HG03045 (cell line): ENCODE measurements around the gene LCNL1.

Source experiments
- ATAC-seq: cut with Tn5 transposase; IDR thresholded peaks from one replicate; pipeline ENCODE4 v1.9.1; 2021; ENCODE audit warnings: mild to moderate bottlenecking, moderate library complexity; ENCODE audit not compliant: unreplicated experiment

Gene LCNL1

DNA sequence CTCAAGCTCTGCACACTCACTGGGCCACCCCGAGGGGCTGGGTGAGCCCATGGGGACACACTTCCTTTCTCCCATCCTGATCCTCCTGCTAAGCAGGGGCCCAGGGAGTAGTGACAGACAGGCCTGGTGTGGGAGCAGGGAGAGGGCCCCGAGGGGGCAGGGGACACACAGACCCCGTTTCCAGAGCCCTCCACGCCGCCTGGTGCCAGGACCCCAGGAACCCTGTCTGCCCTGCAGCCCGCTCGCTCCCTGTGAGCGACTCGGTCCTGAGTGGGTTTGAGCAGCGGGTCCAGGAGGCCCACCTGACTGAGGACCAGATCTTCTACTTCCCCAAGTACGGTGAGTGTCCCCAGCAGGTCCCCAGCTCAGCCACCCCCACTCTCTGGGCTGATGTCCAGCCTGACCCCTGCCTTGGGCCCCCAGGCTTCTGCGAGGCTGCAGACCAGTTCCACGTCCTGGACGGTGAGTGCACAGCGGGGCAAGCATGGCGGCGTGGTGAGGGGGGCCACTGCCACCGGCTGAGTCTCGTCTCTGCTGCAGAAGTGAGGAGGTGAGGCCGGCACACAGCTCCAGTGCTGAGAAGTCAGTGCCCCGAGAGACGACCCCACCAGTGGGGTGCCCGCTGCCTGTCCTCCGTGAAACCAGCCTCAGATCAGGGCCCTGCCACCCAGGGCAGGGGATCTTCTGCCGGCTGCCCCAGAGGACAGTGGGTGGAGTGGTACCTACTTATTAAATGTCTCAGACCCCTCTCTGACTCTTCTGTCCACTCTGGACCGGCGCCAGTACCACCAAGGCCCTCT lies 36.4 kb upstream of the LCNL1 start:
- ATAC-seq, result no peak

- ATAC-seq, result no peak
Measured at GRCh38 chr9:136947028-136947891, 35.5 kb upstream of the LCNL1 start.

- no peak for ATAC-seq
Measured at GRCh38 chr9:136947955-136948510, 34.8 kb upstream of the LCNL1 start.

DNA sequence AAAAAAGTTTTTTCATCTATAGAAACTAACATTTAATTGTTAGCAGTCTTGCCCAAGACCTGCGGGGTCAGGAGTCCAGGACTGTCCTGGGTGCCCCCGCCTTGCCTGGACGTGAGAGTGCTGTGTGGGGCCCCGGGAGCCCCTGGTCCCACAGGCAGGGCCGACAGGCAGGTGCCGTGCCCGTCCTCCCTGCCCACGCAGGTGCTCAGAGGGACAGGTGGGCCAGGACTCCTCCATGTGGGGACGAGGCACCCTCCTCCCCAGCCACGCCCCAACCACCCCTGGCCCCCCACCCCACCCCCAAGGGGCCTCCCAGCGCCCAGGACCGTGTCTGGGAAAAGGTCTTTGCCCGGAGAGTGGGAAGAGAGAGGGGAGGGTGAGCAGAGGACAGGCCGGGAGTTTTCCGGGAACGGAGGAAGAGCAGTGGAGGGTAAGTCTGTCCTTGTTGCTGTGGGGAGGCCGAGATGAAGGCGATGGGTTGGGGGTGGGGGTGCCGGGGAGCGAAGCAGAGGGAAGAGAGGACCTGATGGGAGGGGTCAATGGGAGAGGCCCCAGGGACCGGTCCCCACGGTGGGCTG lies 33.5 kb upstream of the LCNL1 start:
- ATAC-seq, result no peak

DNA sequence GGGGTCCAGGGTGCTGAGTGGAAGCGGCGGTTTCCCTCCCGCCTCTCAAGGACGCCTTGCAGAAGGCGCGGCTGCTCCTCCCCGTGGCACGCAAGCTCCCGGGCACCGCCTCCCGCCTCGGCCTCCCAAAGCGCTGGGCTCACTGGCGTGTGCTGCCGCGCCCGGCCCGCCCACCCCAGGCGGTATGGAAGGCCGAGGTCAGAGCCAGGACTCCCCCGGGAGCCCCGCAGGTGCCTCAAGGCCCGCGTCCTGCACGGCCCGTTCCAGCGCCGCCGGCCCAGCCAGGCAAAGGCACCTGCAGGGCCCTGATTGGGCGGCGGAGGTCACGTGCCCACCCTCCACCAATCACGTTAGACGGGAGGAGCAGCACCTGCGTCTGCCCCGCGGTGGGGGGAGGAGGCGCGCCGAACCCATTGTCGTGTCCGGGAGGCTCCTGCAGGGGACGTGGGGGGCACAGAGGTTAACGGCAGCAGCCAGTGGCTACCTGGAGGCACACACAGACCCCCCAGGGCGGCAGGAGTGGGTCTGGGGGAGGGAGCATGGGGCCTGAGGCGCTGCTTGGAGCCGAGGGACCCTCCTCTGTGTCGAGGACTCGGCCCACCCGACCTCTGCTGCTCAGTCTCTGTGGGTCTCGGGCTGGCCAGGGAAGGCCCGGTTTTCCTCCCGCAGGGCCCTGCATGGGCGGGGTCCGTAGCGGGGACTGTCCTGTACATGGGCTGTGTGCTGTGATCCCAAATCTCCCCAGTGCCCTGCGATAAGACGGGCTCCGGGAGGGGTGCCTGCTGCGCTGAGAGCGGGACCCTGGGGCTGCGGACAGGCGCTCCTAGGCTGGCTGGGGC lies 32.8 kb upstream of the LCNL1 start:
- ATAC-seq, result peak; percentile 86

GRCh38 chr9:136950656-136951276 lies 32.0 kb upstream of the LCNL1 start:
- ATAC-seq, result no peak

- ATAC-seq, result no peak
Measured at GRCh38 chr9:136951541-136952320, 31.1 kb upstream of the LCNL1 start, which contains the start of gene LCN12. TSS of gene LCN12 (plus strand) at chr9:136952273. CDS start at chr9:136952328, 55 bp downstream.

DNA sequence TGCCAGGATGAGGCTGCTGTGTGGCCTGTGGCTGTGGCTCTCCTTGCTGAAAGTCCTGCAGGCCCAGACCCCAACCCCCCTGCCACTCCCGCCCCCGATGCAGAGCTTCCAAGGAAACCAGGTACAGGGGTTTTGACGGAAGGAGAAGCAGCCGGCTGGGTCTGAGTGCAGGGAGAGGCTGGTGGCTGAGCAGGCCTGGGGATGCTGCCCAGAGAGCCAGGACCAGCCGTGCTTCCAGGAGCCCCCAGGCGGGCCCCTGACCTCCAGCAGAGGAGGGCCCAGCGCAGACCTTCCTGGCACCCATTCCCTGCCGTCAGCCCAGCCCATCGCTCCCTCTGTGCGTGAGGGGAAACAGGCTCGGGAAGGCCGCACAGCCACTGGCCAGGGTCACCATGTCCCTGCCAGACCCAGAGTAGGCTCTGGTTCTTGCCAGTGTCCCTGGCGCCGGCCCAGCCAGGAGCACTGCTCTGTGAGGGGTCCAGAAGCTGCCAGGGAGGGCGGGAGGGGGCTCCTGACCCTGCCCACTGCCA lies 30.4 kb upstream of the LCNL1 start:
- ATAC-seq, result no peak

DNA sequence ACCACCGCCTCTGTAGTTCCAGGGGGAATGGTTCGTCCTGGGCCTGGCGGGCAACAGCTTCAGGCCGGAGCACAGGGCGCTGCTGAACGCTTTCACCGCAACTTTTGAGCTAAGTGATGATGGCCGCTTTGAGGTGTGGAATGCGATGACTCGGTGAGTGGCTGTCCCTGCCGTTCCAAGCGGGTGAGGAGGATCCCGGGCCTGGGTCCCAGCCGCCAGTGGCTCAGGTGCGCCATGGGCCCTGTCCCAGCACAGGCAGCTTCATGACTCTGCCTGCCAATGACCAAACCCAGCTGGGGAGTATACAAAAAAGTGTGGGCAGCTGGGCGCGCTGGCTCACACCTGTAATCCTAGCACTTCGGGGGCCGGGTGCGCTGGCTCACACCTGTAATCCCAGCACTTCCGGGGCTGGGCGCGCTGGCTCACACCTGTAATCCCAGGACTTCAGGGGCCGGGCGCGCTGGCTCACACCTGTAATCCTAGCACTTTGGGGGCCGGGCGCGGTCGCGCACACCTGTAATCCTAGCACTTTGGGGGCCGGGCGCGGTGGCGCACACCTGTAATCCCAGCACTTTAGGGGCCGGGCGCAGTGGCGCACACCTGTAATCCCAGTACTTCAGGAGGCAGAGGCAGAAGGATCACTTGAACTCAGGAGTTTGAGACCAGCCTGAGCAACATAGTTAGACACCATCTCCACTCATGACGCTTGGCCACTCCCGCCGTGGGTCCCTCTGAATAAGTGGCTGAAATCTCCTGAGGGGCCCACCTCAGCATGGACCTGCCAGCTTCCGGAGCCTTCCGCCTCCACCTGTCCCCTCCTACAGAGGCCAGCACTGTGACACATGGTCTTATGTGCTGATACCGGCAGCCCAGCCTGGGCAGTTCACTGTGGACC lies 29.7 kb upstream of the LCNL1 start:
- ATAC-seq, result no peak

- no peak for ATAC-seq
Measured at GRCh38 chr9:136953771-136954269, 29.0 kb upstream of the LCNL1 start.

DNA sequence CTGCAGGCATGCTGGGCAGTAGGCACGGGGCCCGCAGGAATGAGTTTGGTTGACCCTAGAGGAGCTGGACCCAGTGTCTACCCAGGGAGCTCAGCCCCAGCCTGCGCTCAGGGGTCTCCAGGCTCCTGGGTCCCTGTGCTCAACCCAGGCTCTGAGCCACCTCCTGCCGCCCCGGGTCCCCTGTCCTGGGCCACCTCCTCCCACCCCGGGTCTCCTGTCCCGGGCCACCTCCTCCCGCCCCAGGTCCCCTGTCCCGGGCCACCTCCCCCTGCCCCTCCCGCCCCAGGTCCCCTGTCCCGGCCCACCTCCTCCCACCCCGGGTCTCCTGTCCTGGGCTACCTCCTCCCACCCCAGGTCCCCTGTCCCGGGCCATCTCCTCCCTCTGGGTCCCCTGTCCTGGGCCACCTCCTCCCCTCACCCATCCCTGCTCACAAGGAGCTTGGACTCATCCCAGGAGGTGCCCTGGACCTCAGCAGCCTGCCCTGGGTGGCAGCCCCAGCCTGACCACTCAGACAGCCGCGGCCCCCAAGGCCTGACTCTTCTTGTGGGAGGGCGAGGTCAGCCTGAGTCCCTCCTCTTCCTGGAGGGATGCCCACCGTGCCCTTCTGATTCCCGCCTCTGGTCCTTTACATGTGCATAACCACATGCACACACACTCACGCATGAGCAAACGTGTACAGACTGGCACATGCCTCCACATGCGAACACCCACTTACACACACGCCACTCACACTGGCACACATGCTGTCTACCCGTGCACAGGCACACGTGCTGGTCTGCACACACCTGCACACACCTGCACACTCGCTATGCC lies 28.3 kb upstream of the LCNL1 start:
- no peak for ATAC-seq

- ATAC-seq, result no peak
Measured at GRCh38 chr9:136955202-136955942, 27.4 kb upstream of the LCNL1 start.

- ATAC-seq, result no peak
Measured at GRCh38 chr9:136955943-136956335, 26.9 kb upstream of the LCNL1 start.

DNA sequence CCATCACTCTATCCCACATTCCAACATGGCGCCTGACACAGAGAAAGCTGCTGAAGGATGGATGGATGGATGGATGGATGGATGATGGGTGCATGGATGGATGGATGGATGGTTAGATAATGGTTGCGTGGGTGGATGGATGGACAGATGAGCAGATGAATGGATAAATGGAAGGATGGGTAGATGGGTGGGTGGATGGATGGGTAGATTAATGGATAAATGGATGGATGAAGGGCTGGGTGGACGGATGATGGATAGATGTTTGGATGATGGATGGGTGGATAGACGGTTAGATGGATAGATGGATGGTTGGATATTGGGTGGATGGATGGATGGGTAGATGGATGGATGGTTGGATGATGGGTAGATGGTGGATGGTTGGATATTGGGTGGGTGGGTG lies 26.2 kb upstream of the LCNL1 start:
- ATAC-seq, result no peak

- ATAC-seq, result no peak
Measured at GRCh38 chr9:136957461-136957860, 25.3 kb upstream of the LCNL1 start.

GRCh38 chr9:136957901-136958300 lies 24.9 kb upstream of the LCNL1 start:
- no peak for ATAC-seq
